Panc1 (cell line): ENCODE measurements around the gene MYO3B.

Experiments used
- POLR2AphosphoS5 ChIP-seq: IDR thresholded peaks from 2 replicates; pipeline ENCODE4 v1.6.1; 2012; ENCODE audit warnings: mild to moderate bottlenecking, low read depth, low read length, moderate library complexity
- SIN3A ChIP-seq: IDR thresholded peaks from 2 replicates; pipeline ENCODE4 v1.6.1; 2012; ENCODE audit warnings: low read depth, mild to moderate bottlenecking, low read length, moderate library complexity, borderline replicate concordance; ENCODE audit not compliant: insufficient read depth
- TCF7L2 ChIP-seq: IDR thresholded peaks from 2 replicates; pipeline ENCODE4 v1.6.1; 2011; ENCODE audit warnings: mild to moderate bottlenecking, low read depth, low read length, inconsistent platforms
- TF ChIP-seq, protein P1 (sequence below), 2 experiments: IDR thresholded peaks; 2 replicates each; pipeline ENCODE4 v1.6.1; 2011 to 2012; ENCODE audit warnings: low read depth in 2 of 2, control low read depth in 1 of 2, low read length in 1 of 2, mild to moderate bottlenecking in 1 of 2, moderate library complexity in 1 of 2; ENCODE audit not compliant: insufficient read depth in 1 of 2
- TF ChIP-seq, protein P2 (sequence below): fragments of 450-650 bp; IDR thresholded peaks from 2 replicates; pipeline ENCODE4 v1.5.1; 2017; ENCODE audit warnings: mild to moderate bottlenecking

GRCh38 chr2:170264522-170264860 lies 86.5 kb downstream of the MYO3B start:
- TF ChIP-seq POLR2AphosphoS5 (no peak), TCF7L2 (no peak), SIN3A (no peak)
- TF ChIP-seq, protein P1, sequence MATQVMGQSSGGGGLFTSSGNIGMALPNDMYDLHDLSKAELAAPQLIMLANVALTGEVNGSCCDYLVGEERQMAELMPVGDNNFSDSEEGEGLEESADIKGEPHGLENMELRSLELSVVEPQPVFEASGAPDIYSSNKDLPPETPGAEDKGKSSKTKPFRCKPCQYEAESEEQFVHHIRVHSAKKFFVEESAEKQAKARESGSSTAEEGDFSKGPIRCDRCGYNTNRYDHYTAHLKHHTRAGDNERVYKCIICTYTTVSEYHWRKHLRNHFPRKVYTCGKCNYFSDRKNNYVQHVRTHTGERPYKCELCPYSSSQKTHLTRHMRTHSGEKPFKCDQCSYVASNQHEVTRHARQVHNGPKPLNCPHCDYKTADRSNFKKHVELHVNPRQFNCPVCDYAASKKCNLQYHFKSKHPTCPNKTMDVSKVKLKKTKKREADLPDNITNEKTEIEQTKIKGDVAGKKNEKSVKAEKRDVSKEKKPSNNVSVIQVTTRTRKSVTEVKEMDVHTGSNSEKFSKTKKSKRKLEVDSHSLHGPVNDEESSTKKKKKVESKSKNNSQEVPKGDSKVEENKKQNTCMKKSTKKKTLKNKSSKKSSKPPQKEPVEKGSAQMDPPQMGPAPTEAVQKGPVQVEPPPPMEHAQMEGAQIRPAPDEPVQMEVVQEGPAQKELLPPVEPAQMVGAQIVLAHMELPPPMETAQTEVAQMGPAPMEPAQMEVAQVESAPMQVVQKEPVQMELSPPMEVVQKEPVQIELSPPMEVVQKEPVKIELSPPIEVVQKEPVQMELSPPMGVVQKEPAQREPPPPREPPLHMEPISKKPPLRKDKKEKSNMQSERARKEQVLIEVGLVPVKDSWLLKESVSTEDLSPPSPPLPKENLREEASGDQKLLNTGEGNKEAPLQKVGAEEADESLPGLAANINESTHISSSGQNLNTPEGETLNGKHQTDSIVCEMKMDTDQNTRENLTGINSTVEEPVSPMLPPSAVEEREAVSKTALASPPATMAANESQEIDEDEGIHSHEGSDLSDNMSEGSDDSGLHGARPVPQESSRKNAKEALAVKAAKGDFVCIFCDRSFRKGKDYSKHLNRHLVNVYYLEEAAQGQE (IDR thresholded peaks at IDR 0.05; ENCODE audit: insufficient read depth in 1 of 2, low read depth in 2 of 2, low read length in 1 of 2) = no peak
- TF ChIP-seq, protein P2, sequence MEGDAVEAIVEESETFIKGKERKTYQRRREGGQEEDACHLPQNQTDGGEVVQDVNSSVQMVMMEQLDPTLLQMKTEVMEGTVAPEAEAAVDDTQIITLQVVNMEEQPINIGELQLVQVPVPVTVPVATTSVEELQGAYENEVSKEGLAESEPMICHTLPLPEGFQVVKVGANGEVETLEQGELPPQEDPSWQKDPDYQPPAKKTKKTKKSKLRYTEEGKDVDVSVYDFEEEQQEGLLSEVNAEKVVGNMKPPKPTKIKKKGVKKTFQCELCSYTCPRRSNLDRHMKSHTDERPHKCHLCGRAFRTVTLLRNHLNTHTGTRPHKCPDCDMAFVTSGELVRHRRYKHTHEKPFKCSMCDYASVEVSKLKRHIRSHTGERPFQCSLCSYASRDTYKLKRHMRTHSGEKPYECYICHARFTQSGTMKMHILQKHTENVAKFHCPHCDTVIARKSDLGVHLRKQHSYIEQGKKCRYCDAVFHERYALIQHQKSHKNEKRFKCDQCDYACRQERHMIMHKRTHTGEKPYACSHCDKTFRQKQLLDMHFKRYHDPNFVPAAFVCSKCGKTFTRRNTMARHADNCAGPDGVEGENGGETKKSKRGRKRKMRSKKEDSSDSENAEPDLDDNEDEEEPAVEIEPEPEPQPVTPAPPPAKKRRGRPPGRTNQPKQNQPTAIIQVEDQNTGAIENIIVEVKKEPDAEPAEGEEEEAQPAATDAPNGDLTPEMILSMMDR = no peak
